Spinal cord (tissue), 10 donors: ENCODE data around the gene LNX1. TPM values are rescaled to one million over a fixed set of nuclear protein-coding genes. Genes with fewer than 3 reads are reported as not detected.

Experiments
- DNase-seq, 6 donors: peaks; one replicate each; pipeline versions ENCODE4 v3.0.0 to v3.0.0-alpha.2; 2013 to 2015; ENCODE audit warnings: low spot score in 6 of 6, low read depth in 4 of 6
- H3K27ac ChIP-seq: one replicate; pipeline ENCODE4 v1.5.1; 2013; ENCODE audit warnings: low read depth, low read length, control low read depth
- H3K27me3 ChIP-seq: one replicate; pipeline ENCODE4 v1.6.1; 2013; ENCODE audit warnings: low read length; ENCODE audit not compliant: control insufficient read depth, insufficient read depth
- H3K36me3 ChIP-seq: one replicate; pipeline ENCODE4 v1.6.1; 2013; ENCODE audit warnings: low read length; ENCODE audit not compliant: control insufficient read depth, insufficient read depth
- H3K4me1 ChIP-seq: one replicate; pipeline ENCODE4 v1.6.1; 2013; ENCODE audit warnings: low read length; ENCODE audit not compliant: control insufficient read depth, insufficient read depth
- H3K4me3 ChIP-seq: one replicate; pipeline ENCODE4 v1.5.1; 2013; ENCODE audit warnings: low read depth, low read length, control low read depth
- H3K9me3 ChIP-seq: one replicate; pipeline ENCODE4 v1.6.1; 2013; ENCODE audit warnings: low read length; ENCODE audit not compliant: control insufficient read depth, insufficient read depth
- WGBS: methylation state at CpG from one replicate; pipeline ENCODE4 v1.1.5; 2013; ENCODE audit warnings: missing lambda C conversion rate; ENCODE audit not compliant: insufficient coverage; 5-methylcytosine and 5-hydroxymethylcytosine counted together
- polyA plus RNA-seq, 2 donors: library from polyadenylated mRNA; unstranded; fragments of 120-200 nt; gene quantifications; one replicate each; pipeline ENCODE4 v1.2.1, GENCODE V29; 2013; ENCODE audit not compliant: insufficient read length in 2 of 2
- total RNA-seq, 2 donors: library from RNA; depleted of rRNA in 1 of 2; stranded (reverse); fragments of 120-200 nt in 1 of 2; fragments of >200 nt in 1 of 2; gene quantifications; one replicate each; pipeline versions ENCODE4 v1.2.3 to v1.2.4, GENCODE V29; 2013 to 2014
- donor health status: healthy.

The LNX1 gene
- total and polyA plus RNA-seq, 4 donors: 7.6 to 13.3 (median 11.0) TPM

- no peaks in the 10 kb centered on the region for H3K27me3 ChIP-seq
- no peak for DNase-seq
- H3K27ac ChIP-seq: no peak overlapping the region
- H3K36me3 ChIP-seq: no peaks in the 10 kb centered on the region
- no peak overlapping the region for H3K4me3 ChIP-seq
- no CpG with 5 or more reads among the region's 1 CpG for WGBS
- no peaks in the 10 kb centered on the region for H3K9me3 ChIP-seq
- no peaks in the 10 kb centered on the region for H3K4me1 ChIP-seq
Observed at GRCh38 chr4:53514509-53514908, 76.8 kb downstream of the LNX1 start.

GRCh38 chr4:53512608-53513007 lies 78.7 kb downstream of the LNX1 start:
- H3K4me1 ChIP-seq: no peaks in the 10 kb centered on the region
- no peak overlapping the region for H3K27ac ChIP-seq
- H3K4me3 ChIP-seq: no peak overlapping the region
- H3K9me3 ChIP-seq: no peaks in the 10 kb centered on the region
- no peaks in the 10 kb centered on the region for H3K27me3 ChIP-seq
- DNase-seq: no peak
- no peaks in the 10 kb centered on the region for H3K36me3 ChIP-seq
- 19% methylated on average over 3 of the region's 3 CpGs for WGBS

GRCh38 chr4:53511014-53511413 lies 80.3 kb downstream of the LNX1 start:
- Histone ChIP-seq H3K4me3 (no peak overlapping the region), H3K27me3 (no peaks in the 10 kb centered on the region), H3K36me3 (no peaks in the 10 kb centered on the region), H3K9me3 (no peaks in the 10 kb centered on the region), H3K27ac (no peak overlapping the region), H3K4me1 (no peaks in the 10 kb centered on the region)
- 0% methylated on average over 1 of the region's 3 CpGs for WGBS
- DNase-seq: peak in 1 of 6 donors; percentile 39

GRCh38 chr4:53510321-53510720 lies 81.0 kb downstream of the LNX1 start:
- Histone ChIP-seq H3K9me3 (no peaks in the 10 kb centered on the region), H3K36me3 (no peaks in the 10 kb centered on the region), H3K27ac (no peak overlapping the region), H3K4me3 (no peak overlapping the region), H3K4me1 (no peaks in the 10 kb centered on the region), H3K27me3 (no peaks in the 10 kb centered on the region)
- WGBS: 29% methylated on average over 3 of the region's 5 CpGs
- DNase-seq: no peak

- Histone ChIP-seq H3K36me3 (no peaks in the 10 kb centered on the region), H3K4me3 (no peak overlapping the region), H3K9me3 (no peaks in the 10 kb centered on the region), H3K27me3 (no peaks in the 10 kb centered on the region), H3K27ac (no peak overlapping the region), H3K4me1 (no peaks in the 10 kb centered on the region)
- no CpG with 5 or more reads among the region's 1 CpG for WGBS
- no peak for DNase-seq
Observed at GRCh38 chr4:53508446-53508845, 82.8 kb downstream of the LNX1 start.

- peak in 1 of 6 donors; percentile 38 for DNase-seq
- Histone ChIP-seq H3K27ac (no peak overlapping the region), H3K4me3 (no peak overlapping the region), H3K36me3 (no peaks in the 10 kb centered on the region), H3K4me1 (no peaks in the 10 kb centered on the region), H3K27me3 (no peaks in the 10 kb centered on the region), H3K9me3 (no peaks in the 10 kb centered on the region)
- 82% methylated on average over 11 of the region's 17 CpGs for WGBS
Observed at GRCh38 chr4:53507671-53508286, 83.5 kb downstream of the LNX1 start.

- H3K4me1 ChIP-seq: no peaks in the 10 kb centered on the region
- H3K9me3 ChIP-seq: no peaks in the 10 kb centered on the region
- no peaks in the 10 kb centered on the region for H3K27me3 ChIP-seq
- H3K36me3 ChIP-seq: no peaks in the 10 kb centered on the region
- no peak overlapping the region for H3K27ac ChIP-seq
- H3K4me3 ChIP-seq: no peak overlapping the region
- 100% methylated on average over 1 of the region's 7 CpGs for WGBS
- DNase-seq: no peak
Observed at GRCh38 chr4:53507058-53507457, 84.2 kb downstream of the LNX1 start.

DNA sequence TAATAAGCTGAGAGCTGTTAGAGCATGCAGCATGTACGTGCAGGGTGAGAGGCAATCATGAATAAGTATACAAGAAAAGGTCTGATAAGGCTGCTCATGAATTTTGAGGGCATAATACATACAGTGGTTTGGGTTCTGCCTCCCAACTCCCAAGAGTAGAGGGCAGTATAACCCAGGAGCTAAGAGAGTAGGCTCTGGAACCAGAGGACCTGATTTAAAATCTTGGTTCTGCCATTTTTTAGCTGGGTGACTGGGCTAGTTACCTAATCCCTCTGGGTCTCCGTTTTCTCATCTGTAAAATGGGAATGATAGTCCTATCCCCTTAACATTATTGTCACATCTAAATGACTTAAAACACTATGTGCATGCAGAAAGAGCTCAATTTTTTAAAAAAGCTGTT lies 85.3 kb downstream of the LNX1 start:
- Histone ChIP-seq H3K9me3 (no peaks in the 10 kb centered on the region), H3K4me1 (no peaks in the 10 kb centered on the region), H3K27me3 (no peaks in the 10 kb centered on the region), H3K4me3 (no peak overlapping the region), H3K36me3 (no peaks in the 10 kb centered on the region), H3K27ac (no peak overlapping the region)
- WGBS: 71% methylated on average over 1 of the region's 2 CpGs
- no peak for DNase-seq

GRCh38 chr4:53502094-53502493 lies 89.2 kb downstream of the LNX1 start:
- no peaks in the 10 kb centered on the region for H3K36me3 ChIP-seq
- WGBS: 80% methylated on average over 1 of the region's 1 CpG
- no peak for DNase-seq

GRCh38 chr4:53501561-53501960 lies 89.7 kb downstream of the LNX1 start:
- peaks cover 5% of the 10 kb centered on the region for H3K4me1 ChIP-seq
- H3K36me3 ChIP-seq: no peaks in the 10 kb centered on the region
- H3K27ac ChIP-seq: no peak overlapping the region
- 94% methylated on average over 4 of the region's 4 CpGs for WGBS
- H3K9me3 ChIP-seq: no peaks in the 10 kb centered on the region
- DNase-seq: no peak
- no peaks in the 10 kb centered on the region for H3K27me3 ChIP-seq
- H3K4me3 ChIP-seq: no peak overlapping the region

More at GRCh38 chr4:53502094-53502493, 89.2 kb downstream of the LNX1 start:
- Histone ChIP-seq H3K4me3 (no peak overlapping the region), H3K27me3 (no peaks in the 10 kb centered on the region), H3K9me3 (no peaks in the 10 kb centered on the region), H3K4me1 (peaks cover 5% of the 10 kb centered on the region), H3K27ac (no peak overlapping the region)
